H4 (cell line): ENCODE results near the gene TRMT2B. TPM values are rescaled to one million over a fixed set of nuclear protein-coding genes. Genes with fewer than 3 reads are reported as not detected.
"Not testable (repeated sequence)": the region's sequence is repeated elsewhere in the genome, so short reads cannot be mapped to it uniquely, and the experiment has no call there.

Source experiments
- DNase-seq: peaks from one replicate; pipeline ENCODE4 v3.0.0-alpha.2; 2015; ENCODE audit warnings: low spot score
- total RNA-seq: library from RNA; depleted of rRNA; stranded (reverse); fragments of >200 nt; shearing (Covaris generic); gene quantifications from 2 replicates; pipeline ENCODE4 v1.2.3, GENCODE V29; 2014; rRNA removed

Gene TRMT2B
- total RNA-seq, 1 experiment from 2014 or later = 13.2 TPM

DNA sequence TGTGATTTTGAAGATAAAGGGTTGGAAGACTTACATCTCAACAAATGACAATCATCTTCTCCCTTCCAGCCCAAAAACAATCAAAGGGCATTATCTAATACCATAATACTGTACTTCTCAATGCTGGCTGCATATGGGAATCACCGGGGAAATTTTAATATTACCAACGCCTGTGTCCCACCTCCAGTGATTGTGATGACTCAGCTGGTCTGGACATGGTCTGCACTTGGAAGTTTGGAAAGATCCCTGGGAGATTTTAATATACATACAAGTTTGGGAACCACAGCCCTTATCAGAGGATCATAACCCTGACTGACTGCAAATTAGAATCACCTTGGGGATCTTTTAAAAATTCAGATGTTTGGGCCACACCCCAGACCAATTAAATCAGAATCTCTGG is 52.5 kb downstream of the TRMT2B start:
- no peak for DNase-seq

DNA sequence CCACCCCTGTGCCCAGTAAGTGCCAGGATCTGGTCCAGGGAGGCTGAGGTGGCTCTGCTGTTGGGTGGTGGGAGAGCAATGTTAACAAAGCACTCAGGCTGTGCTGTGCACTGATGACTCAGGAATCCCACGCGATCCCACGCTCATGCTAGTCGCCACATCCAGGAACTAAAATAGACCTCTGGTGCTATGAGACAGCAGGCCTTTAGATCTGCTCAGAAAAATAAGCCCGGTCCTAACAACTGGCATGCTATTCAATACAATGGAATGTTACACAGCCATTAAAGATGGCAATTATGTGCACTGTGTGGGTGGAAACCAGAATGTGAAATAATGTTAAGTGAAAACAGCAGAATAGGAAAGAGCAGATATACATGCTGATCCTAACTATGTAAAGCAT is 56.4 kb downstream of the TRMT2B start:
- DNase-seq = peak; percentile 69

DNA sequence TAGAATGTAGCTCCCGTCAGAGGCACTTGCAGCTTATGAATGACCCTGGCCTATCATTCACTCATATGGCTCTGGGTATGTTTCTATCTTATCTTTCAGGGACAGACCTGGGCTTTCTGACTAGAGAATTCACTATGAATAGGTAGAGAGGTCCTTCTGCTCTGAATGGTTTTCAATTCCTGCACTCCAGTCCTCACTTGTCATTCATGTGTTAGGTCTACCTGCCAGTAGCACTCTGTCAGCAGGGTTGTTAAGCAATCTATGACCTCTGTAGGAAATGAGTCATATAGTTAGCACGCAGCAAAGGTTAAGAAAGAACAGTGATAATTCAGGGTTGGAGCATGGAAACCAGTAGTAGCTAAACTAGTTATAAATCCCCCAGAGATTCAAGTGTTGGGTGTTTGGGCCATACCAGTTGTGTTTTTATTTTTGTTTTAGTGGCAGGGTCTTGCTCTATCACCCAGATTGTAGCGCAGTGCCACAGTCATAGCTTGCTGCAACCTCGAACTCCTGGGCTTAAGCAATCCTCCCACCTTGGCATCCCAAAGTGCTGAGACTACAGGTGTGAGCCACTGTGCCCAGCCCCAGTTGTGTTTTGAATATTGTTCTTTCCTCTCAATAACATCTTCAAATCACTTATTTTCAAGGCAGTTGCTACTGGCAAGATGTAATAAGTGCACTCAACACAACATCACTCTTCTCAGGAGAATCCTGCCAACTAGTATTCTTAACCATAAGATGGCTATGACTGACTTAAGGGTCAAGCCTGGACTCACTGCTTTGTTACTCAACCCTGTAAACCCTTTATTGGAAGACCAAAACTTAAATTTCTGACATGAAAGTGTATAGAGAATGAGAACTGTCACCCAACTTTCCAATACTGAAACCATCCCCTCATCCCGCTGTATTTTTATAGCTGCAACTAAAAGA is 57.3 kb downstream of the TRMT2B start:
- DNase-seq = peak; percentile 53

DNA sequence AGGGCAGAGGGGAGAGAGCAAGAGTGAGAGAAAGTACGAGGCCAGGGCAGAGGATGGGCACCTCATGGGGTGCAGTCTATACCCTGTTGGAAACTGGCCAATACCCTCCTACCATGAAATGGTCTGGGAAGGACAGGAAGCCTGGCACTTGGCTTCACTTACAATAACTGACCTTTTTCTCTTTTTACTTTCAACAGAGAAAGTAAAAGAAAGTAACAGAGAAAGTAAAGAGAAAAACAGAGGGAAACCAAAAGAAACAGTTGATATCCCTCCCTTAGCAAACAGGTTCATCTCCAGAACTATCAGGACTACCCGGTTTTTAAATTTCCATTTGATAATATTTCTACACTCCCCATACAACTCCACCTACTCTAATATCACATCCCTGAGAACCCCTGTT is 61.8 kb downstream of the TRMT2B start:
- DNase-seq = no peak

DNA sequence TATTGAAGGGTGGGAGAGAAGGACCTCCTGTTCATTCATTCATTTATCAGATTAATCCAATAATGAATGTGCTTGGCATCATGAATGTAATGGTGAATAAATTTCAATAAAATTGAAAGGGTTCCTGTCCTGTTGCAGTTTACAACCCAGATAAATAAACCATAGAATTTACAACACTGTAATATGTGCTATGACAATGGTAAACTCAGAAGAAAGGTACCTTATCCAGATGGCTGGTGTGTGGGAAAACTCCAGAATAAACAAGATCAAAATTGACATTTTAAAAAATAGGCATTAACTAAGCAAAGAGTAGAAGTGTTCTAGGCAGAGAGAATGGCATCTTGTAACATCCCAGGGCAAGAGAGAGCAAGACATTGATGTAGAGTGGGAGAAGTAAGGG is 67.1 kb downstream of the TRMT2B start:
- DNase-seq = no peak

DNA sequence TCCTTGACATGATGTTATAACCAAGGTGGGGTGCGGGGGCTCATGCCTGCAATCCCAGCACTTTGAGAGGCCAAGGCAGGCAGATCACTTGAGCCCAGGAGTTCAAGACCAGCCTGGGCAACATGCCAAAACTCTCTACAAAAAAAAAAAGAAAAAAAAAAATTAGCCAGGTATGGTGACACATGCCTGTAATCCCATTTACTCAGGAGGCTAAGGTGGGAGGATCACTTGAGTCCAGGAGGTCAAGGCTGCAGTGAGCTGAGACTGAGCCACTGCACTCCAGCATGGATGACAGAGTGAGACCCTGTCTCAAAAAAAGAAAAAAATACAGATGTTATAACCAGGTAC is 70.4 kb downstream of the TRMT2B start:
- DNase-seq = not testable (repeated sequence)

DNA sequence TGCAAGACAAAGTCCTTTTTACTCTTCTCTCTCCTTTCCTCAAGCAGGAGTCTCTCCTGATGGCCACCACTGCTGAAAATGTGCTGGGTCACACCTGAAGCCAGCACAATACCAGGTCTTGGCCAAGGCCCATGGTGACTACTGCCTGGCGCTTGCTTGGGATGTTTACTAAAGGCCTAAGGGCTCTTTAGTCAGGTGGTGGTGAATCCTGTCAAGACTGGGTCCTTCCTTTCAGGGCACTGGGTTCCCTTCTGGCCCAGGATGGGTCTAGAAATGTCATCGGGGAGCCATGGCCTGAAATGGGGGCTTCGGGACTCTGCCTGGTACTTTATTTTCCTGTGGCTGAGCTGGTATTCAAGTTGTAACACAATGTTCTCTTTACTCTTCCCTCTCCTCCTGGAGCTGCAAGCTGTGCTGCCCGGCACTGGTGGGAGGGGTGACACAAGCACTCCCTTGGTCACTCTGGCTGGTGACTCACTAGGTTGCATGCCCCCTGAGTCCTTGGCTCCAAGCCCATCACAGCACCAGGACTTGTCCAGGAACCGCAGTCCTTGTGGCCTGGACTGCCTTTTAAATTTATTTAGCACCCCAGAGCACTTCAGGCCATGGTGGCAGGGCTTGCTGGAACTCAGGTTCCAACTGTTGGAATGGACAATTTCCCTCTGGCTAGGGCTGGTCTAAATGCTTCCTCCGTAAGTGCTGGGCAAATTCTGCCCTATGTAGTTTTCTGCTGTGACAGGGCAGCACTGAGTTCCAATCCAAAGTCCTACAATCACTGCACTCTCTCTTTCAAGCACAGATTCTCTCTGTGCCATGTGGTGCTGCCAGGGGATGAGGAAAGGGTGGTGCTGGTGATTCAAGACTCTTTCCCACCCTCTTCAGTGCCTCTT is 71.1 kb downstream of the TRMT2B start:
- peak; percentile 62 for DNase-seq

DNA sequence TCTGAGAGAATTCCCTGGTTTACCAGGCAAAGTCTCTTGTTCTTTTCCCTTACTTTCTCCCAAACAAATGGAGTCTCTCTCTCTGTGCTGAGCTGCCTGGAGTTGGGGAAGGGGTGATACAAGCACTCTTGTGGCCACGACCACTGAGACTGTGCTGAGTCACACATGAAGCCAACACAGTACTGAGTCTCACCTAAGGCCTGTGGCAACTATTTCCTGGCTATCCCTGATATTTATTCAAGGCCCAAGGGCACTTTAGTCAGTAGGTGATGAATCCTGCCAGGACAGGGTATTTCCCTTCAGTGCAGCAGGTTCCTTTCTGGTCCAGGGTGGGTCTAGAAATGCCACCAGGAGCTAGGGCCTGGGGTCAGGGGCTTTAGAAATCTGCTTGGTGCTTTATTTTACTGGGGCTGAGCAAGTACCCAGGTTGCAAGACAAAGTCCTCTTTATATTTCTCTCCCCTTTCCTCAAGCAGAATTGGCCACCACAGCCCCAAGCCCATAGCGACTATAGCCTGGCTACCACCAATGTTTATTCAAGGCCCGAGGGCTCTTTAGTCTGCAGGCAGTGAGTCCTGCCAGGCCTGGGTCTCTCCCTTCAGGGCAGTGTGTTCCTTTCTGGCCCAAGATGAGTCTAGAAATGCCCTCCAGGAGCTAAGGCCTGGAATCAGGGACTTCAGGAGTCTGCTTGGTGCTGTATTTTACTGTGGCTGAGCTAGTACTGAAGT is 71.9 kb downstream of the TRMT2B start:
- no peak for DNase-seq

DNA sequence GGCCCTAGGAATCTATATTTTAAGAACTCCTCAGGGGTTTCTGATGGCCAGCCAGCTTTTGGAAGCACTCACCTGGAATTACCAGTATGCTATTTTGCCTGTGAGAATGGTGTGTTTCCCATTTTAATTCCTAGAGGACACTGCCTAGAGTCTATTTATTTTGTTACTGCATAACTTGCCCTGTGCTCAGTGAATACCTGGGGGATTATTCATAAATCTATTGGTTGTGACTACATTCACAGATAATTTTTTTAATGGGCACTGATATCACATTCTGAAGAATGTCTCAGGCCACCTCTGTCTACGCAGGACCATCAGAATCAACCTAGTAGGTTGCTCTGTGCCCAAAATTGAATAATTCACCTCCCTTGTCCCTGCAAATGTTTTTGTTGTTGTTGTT is 75.7 kb downstream of the TRMT2B start:
- DNase-seq = no peak

DNA sequence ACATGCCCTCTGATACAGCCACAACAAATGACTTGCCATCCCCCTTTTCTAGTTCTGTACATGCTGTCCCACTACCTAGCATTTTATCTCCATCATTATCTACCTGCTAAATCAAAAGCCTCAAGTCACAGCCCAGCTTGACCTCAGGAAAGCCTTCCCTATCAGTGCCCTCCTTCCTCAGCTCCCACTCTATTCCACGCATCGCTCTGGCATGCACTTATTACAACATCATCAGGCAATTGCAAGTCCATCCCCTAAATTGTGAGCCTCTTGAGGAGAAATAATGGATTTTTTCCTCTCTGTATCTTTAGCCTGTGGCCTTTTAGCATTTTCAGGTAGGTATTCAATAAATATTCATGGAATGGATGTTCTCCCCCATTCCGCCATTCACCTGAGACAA is 76.7 kb downstream of the TRMT2B start:
- no peak for DNase-seq

DNA sequence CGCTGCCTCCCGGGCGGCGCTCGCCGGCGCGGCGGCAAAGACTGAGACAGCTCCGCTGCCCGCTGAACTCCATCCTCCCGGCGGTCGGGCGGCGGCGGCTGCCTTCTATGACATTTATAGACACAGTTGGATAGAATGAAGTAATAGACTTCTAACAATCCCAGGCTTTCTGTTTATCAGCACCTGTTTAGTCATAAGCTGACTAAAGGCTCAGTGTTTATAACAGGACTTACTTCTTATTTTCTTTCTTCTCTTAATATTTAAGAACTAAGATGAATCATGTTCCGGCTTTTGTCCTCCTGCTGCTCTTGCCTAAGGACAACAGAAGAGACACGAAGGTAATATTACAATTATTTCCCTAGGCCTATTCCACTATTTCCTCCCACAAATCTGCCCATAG is 78.5 kb downstream of the TRMT2B start:
- no peak for DNase-seq

DNA sequence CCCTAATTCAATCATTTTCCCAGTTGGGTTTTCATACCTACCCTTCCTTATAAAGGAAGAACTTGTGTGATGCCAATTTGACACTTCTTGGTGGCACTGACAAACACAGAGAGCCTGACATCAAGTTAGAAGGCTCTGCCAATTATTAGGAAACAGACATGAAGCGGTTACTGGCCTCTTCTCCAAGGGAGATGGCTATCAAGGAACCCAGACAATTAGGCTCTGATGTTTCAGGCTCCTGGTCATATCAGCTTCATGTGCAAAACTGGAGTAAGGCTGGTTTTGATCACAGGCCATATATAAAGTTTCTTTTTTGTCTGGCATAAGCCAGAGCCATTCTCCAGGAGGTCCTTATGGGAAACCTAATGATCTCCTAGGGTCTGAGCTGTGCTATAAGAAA is 82.0 kb downstream of the TRMT2B start:
- DNase-seq = no peak

DNA sequence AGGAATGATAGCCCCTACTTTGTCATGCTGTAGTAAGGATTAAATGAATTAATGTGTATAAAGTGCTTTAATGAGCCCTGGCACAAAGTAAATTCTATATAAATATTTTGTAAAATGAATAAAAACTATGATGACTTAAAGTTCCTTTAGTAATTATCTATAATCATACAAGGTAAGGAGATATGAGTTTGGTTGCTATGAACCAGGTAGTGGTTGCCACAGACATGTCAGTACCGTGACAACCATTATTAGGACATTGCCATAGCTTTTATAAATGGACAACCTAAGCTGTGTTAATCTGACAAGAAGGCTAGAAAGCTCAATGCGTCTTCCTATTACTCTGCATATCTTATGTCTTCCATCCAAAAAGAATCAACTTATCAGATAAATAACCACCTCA is 82.5 kb downstream of the TRMT2B start, which contains the start of gene ARL13A:
TSS of gene ARL13A (plus strand) at position 301 of the 400 bp plus-strand sequence. CDS start 3,982 bp downstream, outside the sequence.
- DNase-seq = no peak

DNA sequence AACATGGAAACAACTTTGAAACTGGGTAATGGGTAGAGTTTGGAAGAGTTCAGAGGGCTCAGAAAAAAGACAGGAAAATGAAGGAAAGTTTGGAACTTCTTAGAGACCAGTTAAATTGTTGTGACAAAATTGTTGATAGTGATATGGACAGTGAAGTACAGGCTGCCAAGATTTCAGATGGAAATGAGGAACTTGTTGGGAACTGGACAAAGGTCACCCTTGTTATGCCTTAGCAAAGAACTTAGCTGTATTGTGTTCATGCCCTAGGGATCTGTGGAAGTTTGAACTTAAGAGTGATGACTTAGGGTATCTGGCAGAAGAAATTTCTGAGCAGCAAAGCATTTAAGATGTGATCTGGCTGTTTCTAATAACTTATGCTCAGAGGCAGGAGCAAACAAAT is 87.5 kb downstream of the TRMT2B start:
- DNase-seq = no peak

DNA sequence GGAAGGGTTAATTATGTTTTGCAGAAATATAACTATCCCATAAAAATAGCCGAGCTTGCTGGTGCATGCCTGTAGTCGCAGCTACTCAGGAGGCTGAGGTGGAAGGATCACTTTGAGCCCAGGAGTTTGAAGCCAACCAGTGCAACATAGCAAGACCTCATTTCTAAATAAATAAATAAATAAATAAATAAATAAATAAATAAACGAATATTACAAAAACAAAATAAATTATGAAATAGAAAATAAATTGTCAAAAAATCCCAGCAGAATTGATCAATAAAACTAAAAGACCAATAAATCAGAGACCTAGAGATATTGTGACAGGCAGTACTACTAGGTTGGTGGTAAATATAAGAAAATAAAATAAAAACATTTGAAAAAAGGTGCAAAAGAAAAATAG is 89.1 kb downstream of the TRMT2B start:
- DNase-seq = no peak

Other genes with a start within 250 kb of the TRMT2B start
- gene CSTF2, start 231.7 kb downstream of the TRMT2B start, total RNA-seq = 26.1 and 28.7 TPM in 2 replicates
- not detected in 2 replicates for gene NOX1, start 177.8 kb downstream of the TRMT2B start, total RNA-seq
- gene XKRX, start 123.2 kb downstream of the TRMT2B start, total RNA-seq = 0.31 and 0.39 TPM in 2 replicates
- not detected in 2 replicates for gene ARL13A, start 82.4 kb downstream of the TRMT2B start, total RNA-seq
- not detected in 2 replicates for gene TMEM35A, start 26.8 kb upstream of the TRMT2B start, total RNA-seq
- 26.7 and 31.5 TPM in 2 replicates for gene CENPI, start 46.1 kb upstream of the TRMT2B start, total RNA-seq
- 0.14 TPM in 1 of 2 replicates, not detected in the other for gene DRP2, start 167.7 kb upstream of the TRMT2B start, total RNA-seq
- not detected in 2 replicates for gene TAF7L, start 239.2 kb upstream of the TRMT2B start, total RNA-seq